K562 treated with DMSO at 1 percent for 12 hours (cell line): ENCODE data around the gene PPIAL4G. TPM values are rescaled to one million over a fixed set of nuclear protein-coding genes. Genes with fewer than 3 reads are reported as not detected.

ENCODE experiments used
- total RNA-seq: library from RNA; unstranded; fragments of 300-600 nt; gene quantifications from 2 replicates; pipeline ENCODE4 v1.2.3, GENCODE V29; 2022; ENCODE audit not compliant: insufficient read depth

The PPIAL4G gene
- total RNA-seq, result not detected in 2 replicates

DNA sequence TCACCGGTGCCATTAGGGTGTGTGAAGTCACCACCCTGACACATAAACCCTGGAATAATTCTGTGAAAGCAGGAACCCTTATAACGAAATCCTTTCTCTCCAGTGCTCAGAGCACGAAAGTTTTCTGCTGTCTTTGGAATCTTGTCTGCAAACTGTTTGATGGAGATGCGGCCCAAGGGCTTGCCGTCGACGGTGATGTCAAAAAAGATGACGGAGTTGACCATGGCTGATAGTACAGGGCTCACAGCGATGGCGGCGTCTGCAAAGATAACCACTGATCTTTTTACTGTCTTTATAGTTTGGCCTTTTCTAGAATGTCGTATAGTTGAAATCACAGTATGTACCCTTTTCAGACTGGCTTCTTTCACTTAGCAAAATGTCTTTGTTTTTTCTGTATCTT, at the start of gene PPIAL4G:
Gene PPIAL4G (minus strand): TSS at position 274 of the 400 bp plus-strand sequence. CDS start 50 bp downstream, at position 224.

Other genes starting within 250 kb of the PPIAL4G start
- 5.4 and 6.3 TPM in 2 replicates for gene NBPF14, start 112.7 kb upstream of the PPIAL4G start, total RNA-seq